Activated T-cell treated with anti-CD3 and anti-CD28 coated beads for 1 hour (primary cell): Measurements from ENCODE around the gene PRSS3.
"Not testable (repeated sequence)": the region's sequence is repeated elsewhere in the genome, so short reads cannot be mapped to it uniquely, and the experiment has no call there.

Source experiments
- DNase-seq: peaks from one replicate; pipeline ENCODE4 v3.0.0-alpha.2; 2020; ENCODE audit warnings: low read depth

The PRSS3 gene

GRCh38 chr9:33795281-33795680 lies at the start of gene PRSS3:
Gene PRSS3, plus strand, starts transcription at chr9:33795561. Its CDS starts 13 bp downstream, at chr9:33795574.
- DNase-seq, result no peak

DNA sequence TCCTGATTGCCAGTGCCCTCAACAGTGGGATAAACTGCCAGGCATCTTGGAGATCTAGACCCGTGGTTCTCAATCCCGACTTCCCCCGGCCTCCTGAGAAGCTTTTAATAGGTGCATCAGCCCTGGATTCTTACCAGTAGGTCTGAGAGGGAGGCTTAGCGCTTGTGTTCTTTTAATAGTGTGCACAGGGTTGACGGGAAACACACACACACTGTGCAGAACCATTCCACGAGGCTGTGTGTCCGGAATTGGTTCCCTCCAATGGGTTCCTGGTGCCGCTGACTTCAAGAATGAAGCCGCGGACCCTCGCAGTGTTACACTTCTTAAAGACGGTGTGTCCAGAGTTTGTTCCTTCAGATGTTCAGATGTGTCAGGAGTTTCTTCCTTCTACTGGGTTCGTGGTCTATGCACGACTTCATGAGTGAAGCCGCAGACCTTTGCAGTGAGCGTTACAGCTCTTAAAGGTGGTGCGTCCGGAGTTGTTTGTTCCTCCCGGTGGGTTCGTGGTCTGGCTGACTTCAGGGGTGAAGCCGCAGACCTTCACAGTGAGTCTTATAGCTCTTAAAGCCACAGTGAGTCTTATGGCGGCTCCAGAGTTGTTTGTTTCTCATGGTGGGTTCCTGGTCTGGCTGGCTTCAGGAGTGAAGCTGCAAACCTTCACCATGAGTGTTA lies 46.6 kb upstream of the PRSS3 start:
- no peak for DNase-seq

DNA sequence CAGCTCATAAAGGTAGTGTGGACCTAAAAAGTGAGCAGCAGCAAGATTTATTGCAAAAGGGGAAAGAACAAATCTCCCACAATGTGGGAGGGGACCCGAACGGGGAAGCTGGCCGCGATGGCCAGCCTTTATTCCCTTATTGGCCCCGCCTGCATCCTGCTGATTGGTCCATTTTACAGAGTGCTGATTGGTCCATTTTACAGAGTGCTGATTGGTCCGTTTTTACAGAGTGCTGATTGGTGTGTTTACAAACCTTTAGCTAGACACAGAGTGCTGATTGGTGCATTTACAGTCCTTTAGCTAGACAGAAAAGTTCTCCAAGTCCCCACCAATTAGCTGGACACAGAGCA lies 46.1 kb upstream of the PRSS3 start:
- not testable (repeated sequence) for DNase-seq

DNA sequence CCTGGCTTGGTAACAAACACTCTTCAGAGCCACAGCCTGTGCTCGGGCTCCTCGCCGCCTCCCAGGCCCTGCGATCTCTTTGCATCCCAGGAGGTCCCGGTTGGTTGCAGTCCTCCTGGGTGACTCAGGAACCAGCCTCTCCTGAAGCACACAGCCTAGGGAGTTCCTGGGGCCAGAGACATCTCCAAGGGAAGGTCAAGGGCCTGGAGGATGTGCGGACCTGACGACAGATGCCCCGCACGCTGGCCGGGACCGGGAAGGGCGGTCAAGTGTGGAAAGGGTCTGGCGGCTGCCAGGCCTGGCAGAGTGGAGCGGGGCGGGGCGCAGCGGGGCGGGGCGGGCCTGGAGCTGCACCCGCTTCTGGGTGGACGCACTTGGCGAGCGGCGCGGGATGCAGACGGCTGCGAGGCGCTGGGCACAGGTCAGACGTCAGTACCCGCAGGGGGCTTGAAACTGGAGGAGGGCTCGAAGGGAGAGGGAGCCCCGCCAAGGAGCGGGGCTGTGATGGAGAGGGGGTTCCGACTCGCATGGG lies 45.0 kb upstream of the PRSS3 start:
- no peak for DNase-seq

DNA sequence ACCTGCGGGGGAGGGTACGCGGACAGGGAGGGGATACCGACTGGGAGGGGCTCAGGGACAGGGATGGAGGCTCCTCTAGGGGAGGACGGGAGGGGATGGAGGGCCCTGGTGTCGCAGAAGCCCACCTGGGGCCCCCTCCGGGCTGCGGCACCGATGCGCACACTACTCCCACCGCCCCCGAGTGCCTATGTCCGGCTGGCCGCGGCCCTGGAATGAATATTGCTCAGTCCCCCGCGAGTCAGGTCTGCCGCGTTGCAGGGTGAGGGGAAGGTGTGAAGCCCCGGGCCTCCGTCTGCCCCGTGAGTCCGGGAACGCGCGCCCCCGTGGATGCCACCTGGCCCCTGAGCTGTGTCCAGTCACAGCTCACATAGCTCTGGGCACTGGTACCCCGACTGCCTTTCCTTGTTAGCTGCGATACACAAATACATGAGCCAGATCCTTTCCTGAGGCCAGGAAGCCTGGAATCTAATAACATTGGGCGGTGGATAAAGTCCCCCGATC lies 44.5 kb upstream of the PRSS3 start:
- DNase-seq, result no peak

GRCh38 chr9:33751536-33752129 lies 43.7 kb upstream of the PRSS3 start:
- no peak for DNase-seq

GRCh38 chr9:33752130-33752637 lies 43.2 kb upstream of the PRSS3 start:
- DNase-seq, result no peak

DNA sequence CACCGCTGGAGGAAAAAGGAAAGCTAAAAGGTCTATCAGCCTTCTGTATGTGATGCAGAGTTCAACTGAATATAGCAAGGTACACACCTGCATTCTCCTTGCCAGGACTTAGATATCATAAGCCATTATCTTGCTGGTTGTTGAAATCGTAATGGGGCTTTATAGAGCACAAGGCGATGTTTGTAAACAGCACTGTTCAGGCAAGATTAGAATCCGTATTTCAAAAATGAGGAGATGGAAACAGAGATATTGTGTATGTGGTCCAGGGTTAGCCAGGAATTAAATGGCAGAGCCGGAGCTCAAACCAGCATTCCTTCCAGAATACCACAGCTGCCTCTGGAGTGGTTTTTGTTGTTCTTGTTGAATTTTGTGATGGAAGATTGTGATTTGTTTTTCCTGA lies 42.6 kb upstream of the PRSS3 start:
- DNase-seq, result not testable (repeated sequence)

GRCh38 chr9:33759648-33760047 lies 35.7 kb upstream of the PRSS3 start:
- not testable (repeated sequence) for DNase-seq

DNA sequence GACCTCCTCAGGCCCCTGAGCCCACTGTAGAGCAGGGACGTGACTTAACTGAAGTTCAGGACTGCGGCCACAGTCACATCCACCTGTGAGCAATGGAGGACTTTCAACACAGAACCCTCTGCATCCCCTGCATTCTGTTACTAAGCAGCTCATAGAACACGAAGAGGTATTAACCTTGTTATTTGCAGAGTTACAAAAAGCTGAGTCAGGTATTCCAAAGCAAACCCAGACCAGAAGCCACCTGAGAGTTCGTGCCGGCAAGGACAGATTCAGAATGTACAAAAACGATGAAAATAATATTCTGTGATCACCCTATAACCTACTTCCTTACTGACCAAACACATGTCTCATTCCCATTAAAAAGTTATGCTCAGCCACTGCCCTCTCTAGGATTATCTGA lies 33.0 kb upstream of the PRSS3 start:
- no peak for DNase-seq

GRCh38 chr9:33763709-33764108 lies 31.7 kb upstream of the PRSS3 start:
- DNase-seq, result not testable (repeated sequence)

DNA sequence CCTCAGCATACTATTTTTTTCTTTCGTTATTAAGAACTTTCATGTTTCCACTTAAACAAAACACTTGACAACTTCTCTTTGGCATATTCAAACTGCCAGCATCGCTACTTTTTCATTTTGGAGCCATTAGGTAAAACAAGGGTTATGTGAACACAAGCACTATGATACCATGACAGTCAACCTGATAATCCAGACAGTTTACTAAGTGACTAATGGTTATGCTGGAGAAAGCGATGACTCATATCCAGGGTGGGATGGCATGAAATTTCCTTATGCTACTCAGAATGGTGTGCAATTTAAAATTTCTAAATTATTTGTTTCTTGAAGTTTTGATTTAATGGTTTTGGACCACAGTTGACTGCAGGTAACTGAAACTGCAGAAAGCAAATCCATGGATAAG lies 29.9 kb upstream of the PRSS3 start:
- no peak for DNase-seq

DNA sequence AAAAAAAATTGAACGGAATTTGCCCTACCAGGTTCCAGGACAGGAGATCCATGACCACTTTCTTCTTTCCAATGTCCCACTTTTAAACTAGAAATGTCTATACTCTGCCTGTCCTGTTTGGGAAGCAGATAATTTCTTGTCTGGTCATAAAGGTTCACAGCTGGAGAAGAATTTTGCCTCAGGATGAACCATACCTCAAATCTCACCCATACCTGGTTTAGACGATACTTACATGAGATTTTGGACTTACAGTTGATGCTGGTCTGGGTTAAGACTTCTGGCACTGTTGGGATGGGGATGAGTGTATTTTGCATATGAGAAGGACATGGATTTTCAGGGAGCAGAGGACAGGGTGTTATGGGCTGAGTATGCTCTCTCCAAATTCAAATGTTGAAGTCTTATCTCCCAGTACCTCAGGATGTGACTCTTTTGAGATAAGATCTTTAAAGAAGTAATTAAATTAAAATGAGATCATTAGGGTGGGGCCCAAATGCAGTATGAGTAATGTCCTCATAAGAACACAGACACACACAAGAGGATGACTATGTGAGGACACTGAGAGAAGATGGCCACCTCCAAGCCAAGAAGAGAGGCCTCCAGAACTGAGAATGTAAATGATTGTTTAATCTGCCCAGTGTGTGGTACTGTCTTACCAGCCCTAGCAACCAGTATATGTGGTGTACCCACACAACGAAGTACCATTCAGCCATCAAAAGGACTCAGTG lies 25.0 kb upstream of the PRSS3 start:
- not testable (repeated sequence) for DNase-seq

DNA sequence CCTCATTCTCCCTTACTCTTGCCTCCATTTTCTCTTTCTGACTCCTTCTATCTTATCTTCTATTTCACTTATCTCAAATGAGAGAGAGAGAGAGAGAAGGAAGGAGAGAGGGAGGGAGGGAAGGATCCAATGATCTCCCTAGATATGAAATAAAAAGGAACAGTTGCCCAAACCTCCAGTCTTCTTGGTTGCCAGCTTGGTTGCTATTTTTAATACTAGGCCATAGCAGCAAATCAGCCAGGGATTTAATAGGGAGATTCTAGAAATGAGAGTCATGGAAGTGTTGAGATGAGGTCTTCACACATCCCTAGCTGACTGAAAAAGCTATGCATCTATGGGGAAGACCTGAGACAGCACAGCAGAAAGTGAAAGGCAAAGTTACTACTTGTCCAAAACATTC lies 22.2 kb upstream of the PRSS3 start:
- DNase-seq, result not testable (repeated sequence)

DNA sequence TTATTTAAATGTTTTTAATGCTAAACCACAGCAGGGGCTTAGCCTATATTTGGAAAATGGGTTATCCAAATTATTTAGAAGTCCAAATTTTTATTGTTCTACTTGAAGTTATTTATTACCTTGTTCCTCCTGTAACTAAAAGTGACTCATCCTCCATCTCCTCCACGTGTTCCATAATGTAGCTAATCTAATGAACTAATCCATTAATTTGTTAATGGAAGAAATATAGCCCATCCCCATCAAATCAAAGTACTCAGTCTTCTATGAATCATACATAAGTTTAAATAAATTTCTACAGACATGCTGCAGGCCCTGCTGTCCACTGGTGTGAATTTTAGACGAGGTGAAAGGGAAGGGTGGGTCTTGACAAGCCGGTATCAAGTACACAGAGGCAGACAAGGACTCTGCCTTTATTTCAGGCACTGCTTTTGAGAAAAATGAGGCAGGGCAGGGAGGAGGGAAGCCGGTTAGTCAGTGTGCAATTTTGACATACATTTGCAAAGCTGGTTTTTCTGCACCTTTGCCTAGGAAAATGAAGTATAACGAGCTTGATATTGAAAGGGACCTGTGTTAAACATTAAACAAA lies 21.2 kb upstream of the PRSS3 start:
- not testable (repeated sequence) for DNase-seq

- DNase-seq, result no peak
Observed at GRCh38 chr9:33776578-33776977, 18.8 kb upstream of the PRSS3 start.

DNA sequence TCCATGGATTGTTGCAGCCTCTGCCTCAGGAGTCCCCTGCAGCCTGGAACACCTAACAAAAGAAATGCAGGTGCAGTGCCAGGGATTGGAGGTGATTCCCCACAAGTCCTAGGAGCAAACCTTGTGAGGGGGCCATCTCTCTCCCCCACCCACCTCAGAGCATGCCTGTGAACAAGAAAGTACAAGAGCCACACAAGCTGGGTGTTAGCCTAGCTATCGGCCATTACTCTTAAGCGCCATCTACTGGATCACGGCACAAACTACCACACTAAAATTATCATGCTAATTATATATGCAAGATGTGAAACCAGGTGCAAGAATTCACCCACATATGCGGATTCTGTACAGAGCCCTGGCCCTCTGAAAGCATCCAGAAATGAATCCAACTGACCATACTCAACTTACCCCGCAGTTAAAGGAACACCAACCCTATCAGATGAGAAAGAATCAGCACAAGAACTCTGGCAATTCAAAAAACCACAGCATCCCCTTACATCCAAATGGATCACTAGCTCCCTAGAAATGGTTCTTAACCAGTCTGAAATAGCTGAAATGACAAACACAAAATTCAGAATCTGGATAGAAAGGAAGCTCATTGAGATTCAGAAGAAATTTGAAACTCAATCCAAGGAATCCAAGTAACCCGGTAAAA lies 16.5 kb upstream of the PRSS3 start:
- DNase-seq, result peak; percentile 9

DNA sequence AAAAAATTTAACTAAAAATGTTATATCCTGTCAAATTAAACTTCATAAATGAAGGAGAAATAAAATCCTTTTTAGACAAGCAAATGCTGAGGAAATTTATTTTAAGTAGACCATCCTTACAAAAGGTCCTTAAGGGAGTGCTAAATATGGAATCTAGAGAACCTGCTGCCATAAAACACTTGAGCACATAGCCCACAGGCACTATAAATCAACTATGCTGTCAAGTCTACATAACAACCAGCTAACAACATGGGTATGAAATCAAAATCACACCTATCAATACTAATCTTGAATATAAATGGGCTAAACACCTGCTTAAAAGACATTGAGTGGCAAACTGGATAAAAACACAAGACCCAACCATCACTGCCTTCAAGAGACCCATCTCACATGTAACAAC lies 15.1 kb upstream of the PRSS3 start:
- DNase-seq, result no peak

DNA sequence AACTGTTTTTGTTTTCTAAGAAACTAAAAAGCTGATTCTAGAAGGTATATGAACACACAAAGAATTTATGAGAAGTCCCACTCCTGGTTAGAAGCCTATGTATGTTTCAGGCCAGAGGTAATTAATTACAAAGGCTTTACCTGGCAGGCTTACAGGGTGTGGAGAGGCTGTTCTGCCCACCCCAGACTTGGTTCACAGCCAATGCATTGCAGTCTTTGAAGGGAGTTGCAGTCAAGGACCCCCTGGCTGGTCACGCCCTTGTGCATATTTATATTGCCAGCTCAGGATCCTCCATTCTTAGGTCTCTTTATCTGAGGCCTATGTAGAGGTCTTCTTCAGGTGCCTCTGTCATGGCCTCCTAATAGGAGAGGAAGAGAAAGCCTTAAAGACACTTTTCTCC lies 13.6 kb upstream of the PRSS3 start:
- no peak for DNase-seq

GRCh38 chr9:33782395-33783152 lies 12.8 kb upstream of the PRSS3 start:
- no peak for DNase-seq

DNA sequence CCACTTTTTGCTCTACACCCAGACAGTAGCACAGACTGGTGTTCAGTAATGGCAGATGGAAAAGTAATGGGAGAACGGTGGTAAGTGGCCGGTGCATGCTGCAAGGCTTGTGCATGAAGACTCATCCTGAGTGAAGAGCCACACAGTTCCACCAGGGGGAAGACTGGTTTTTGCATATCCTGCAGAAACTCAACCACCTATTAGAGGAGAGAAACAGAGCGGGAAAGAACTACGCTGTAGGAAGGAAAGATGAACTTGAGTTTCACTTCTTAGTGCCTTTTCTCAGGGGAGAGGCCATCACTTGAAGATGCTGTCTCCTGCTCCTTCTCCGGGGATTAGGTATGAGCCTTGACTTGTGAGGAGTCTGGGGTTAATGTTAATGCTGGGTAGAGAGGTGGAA lies 9.4 kb upstream of the PRSS3 start:
- DNase-seq, result no peak
